ENCODE results near the gene TM7SF3. TPM values are rescaled to one million over a fixed set of nuclear protein-coding genes. Genes with fewer than 3 reads are reported as not detected.

TM7SF3 gene
- total RNA-seq, 2 experiments from 2014 or later, result 8.3 to 9.5 TPM

DNA sequence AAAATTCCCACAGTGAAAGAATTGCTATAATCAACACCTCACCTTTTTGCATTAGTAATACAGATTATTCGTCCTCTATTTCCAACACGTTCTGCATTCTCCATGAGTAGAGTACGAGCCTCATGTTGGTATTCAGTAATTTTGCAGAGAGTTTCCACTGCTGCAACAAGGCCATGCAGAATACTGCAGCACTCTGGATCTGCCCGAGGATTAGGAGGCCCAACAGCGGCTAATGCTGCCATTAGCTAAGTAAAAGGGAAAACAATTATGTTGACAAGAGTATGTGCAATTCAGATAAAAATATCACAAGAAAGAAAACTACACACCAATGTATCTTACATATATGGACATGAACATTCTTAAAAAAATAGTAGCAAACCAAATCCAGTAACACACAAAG is 85.5 kb downstream of the TM7SF3 start:
- Mint-ChIP-seq H3K27me3 (no peaks in the 10 kb centered on the region), H3K36me3 (ENCODE audit: low read depth) (peaks cover 80% of the 10 kb centered on the region), H3K27ac (no peak overlapping the region), H3K9me3 (no peaks in the 10 kb centered on the region), H3K4me3 (no peak overlapping the region), H3K4me1 (ENCODE audit: low read depth) (peaks cover 31% of the 10 kb centered on the region)
- peaks cover 4% of the 10 kb centered on the region for H3K4me1 ChIP-seq (ENCODE audit: insufficient read depth, low read length)
- ATAC-seq (ENCODE audit: poor library complexity), result no peak
- no peak for DNase-seq
- no peaks in the 10 kb centered on the region for H3K9me3 ChIP-seq (ENCODE audit: control insufficient read depth in 1 of 2, insufficient read depth in 1 of 2, low read length in 2 of 2)
- H3K4me3 ChIP-seq (ENCODE audit: low read length), result no peak overlapping the region
- H3K27me3 ChIP-seq (ENCODE audit: control insufficient read depth in 1 of 2, insufficient read depth in 2 of 2, low read length in 2 of 2), result no peaks in the 10 kb centered on the region
- intact Hi-C loops (cut with DNase I, micrococcal nuclease), result no loop called here
- ChIA-PET POLR2A (no interaction called here), CTCF (no interaction called here)
- TF ChIP-seq, protein P1, sequence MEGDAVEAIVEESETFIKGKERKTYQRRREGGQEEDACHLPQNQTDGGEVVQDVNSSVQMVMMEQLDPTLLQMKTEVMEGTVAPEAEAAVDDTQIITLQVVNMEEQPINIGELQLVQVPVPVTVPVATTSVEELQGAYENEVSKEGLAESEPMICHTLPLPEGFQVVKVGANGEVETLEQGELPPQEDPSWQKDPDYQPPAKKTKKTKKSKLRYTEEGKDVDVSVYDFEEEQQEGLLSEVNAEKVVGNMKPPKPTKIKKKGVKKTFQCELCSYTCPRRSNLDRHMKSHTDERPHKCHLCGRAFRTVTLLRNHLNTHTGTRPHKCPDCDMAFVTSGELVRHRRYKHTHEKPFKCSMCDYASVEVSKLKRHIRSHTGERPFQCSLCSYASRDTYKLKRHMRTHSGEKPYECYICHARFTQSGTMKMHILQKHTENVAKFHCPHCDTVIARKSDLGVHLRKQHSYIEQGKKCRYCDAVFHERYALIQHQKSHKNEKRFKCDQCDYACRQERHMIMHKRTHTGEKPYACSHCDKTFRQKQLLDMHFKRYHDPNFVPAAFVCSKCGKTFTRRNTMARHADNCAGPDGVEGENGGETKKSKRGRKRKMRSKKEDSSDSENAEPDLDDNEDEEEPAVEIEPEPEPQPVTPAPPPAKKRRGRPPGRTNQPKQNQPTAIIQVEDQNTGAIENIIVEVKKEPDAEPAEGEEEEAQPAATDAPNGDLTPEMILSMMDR (IDR thresholded peaks at IDR 0.05), result no peak
- no peak overlapping the region for H3K27ac ChIP-seq (ENCODE audit: low read depth in 1 of 2, low read length in 2 of 2)
- peaks cover 56% of the 10 kb centered on the region for H3K36me3 ChIP-seq (ENCODE audit: insufficient read depth, low read length)

Other genes starting within 250 kb of the TM7SF3 start
- 10 to 100 TPM; 28.8 to 29.9 TPM for gene ITPR2, start 181.2 kb downstream of the TM7SF3 start, total RNA-seq
- 10 to 100 TPM in 1 of 2 experiments, 1 to 10 TPM in 1; 8.5 to 12.1 TPM for gene INTS13, start 76.4 kb downstream of the TM7SF3 start, total RNA-seq
- gene FGFR1OP2, start 75.9 kb downstream of the TM7SF3 start, total RNA-seq, result 10 to 100 TPM; 44.8 to 46.8 TPM
- gene MED21, start 8.2 kb upstream of the TM7SF3 start, total RNA-seq, result 100 to 1,000 TPM; 103 to 107 TPM
- gene C12orf71, start 68.2 kb upstream of the TM7SF3 start, total RNA-seq, result not detected
- 10 to 100 TPM; 18.3 to 21.0 TPM for gene STK38L, start 229.9 kb upstream of the TM7SF3 start, total RNA-seq

All from CD4-positive, alpha-beta T cell (primary cell).